Choroid plexus epithelial cell (primary cell): ENCODE results near the gene ADTRP.
"Not testable (repeated sequence)": the region's sequence is repeated elsewhere in the genome, so short reads cannot be mapped to it uniquely, and the experiment has no call there.

Experiments
- DNase-seq: peaks from one replicate; pipeline ENCODE4 v3.0.0-alpha.2; 2010; ENCODE audit warnings: low read depth
- H3K4me3 ChIP-seq: 2 replicates; pipeline ENCODE4 v1.5.1; 2011; ENCODE audit warnings: low read depth, mild to moderate bottlenecking, control low read depth, low read length, moderate library complexity
- CTCF ChIP-seq: conservative IDR thresholded peaks from 2 replicates; pipeline ENCODE4 v1.5.1; 2011; ENCODE audit warnings: low read depth, mild to moderate bottlenecking, control low read depth, inconsistent platforms, low read length, moderate library complexity

Gene ADTRP

GRCh38 chr6:11684901-11685480, 93.6 kb downstream of the ADTRP start:
- TF ChIP-seq CTCF, result no peak
- no peak for DNase-seq
- H3K4me3 ChIP-seq, result no peak overlapping the region

GRCh38 chr6:11683871-11684270, 94.7 kb downstream of the ADTRP start:
- no peak for TF ChIP-seq CTCF
- no peak for DNase-seq

GRCh38 chr6:11682561-11682975, 96.0 kb downstream of the ADTRP start:
- H3K4me3 ChIP-seq, result no peak overlapping the region
- no peak for DNase-seq
- no peak for TF ChIP-seq CTCF

More at GRCh38 chr6:11683871-11684270, 94.7 kb downstream of the ADTRP start:
- H3K4me3 ChIP-seq, result no peak overlapping the region

GRCh38 chr6:11681770-11682169, 96.8 kb downstream of the ADTRP start:
- peak; percentile 44 for TF ChIP-seq CTCF
- H3K4me3 ChIP-seq, result no peak overlapping the region
- DNase-seq, result peak; percentile 21

GRCh38 chr6:11681357-11681756, 97.2 kb downstream of the ADTRP start:
- DNase-seq, result no peak
- H3K4me3 ChIP-seq, result no peak overlapping the region
- no peak for TF ChIP-seq CTCF

GRCh38 chr6:11680479-11680878, 98.1 kb downstream of the ADTRP start:
- H3K4me3 ChIP-seq, DNase-seq: not testable (repeated sequence)

GRCh38 chr6:11679099-11679498, 99.5 kb downstream of the ADTRP start:
- no peak for DNase-seq
- TF ChIP-seq CTCF, result no peak
- H3K4me3 ChIP-seq, result no peak overlapping the region
